ENCODE data around the gene PEX5.
"Not testable (repeated sequence)": the region's sequence is repeated elsewhere in the genome, so short reads cannot be mapped to it uniquely, and the experiment has no call there.

PEX5 gene

DNA sequence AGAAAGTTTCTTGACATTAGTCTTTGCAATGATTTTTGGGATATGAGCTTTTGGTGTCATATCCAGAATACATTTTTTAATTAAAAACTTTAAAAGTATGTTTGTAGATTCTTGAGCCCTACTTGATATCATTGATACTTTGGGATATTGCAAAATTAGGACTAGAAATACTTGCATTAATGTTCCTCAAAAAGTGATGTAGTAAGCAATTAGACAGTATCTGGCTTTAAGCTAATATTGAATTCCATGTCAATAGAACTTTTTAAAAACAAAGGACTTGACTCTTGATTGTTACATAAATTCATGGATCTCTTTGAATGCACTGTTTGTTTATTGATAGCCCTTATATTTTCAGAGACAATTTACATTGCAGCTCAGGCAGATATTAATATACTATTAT, 15.6 kb downstream of the PEX5 start:
- Histone ChIP-seq H3K4me3 (ENCODE audit: low read length) (no peak overlapping the region), H3K36me3 (ENCODE audit: control insufficient read depth, insufficient read depth, low read length) (peaks cover 18% of the 10 kb centered on the region), H3K27me3 (ENCODE audit: control insufficient read depth, insufficient read depth, low read length) (no peaks in the 10 kb centered on the region), H3K9me3 (ENCODE audit: control insufficient read depth, low read length) (no peaks in the 10 kb centered on the region), H3K9ac (ENCODE audit: low read length) (no peak overlapping the region), H3K4me1 (ENCODE audit: control insufficient read depth, insufficient read depth, low read length) (no peaks in the 10 kb centered on the region)

DNA sequence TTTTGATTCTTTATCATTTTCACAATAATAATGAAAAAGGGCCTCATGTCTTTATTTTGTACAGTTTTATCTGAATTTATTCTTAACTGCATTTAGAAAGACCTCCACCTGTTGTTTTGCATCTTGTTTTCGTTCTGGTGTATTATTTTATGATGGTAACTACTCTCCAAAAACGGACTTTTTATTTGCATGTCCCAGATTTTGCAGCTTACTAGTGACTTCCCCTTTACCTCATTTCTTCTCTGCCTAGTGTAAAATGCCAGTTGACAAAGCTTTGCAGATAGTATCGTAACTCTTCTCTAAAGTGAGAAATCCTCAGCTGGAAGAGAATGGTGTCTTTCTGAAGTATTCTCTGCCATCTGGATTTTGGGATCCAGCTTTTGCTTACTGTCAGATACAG, 17.2 kb downstream of the PEX5 start:
- Histone ChIP-seq H3K4me3 (ENCODE audit: low read length) (no peak overlapping the region), H3K9ac (ENCODE audit: low read length) (no peak overlapping the region), H3K27me3 (ENCODE audit: control insufficient read depth, insufficient read depth, low read length) (no peaks in the 10 kb centered on the region), H3K9me3 (ENCODE audit: control insufficient read depth, low read length) (no peaks in the 10 kb centered on the region), H3K36me3 (ENCODE audit: control insufficient read depth, insufficient read depth, low read length) (peaks cover 18% of the 10 kb centered on the region), H3K4me1 (ENCODE audit: control insufficient read depth, insufficient read depth, low read length) (no peaks in the 10 kb centered on the region)

DNA sequence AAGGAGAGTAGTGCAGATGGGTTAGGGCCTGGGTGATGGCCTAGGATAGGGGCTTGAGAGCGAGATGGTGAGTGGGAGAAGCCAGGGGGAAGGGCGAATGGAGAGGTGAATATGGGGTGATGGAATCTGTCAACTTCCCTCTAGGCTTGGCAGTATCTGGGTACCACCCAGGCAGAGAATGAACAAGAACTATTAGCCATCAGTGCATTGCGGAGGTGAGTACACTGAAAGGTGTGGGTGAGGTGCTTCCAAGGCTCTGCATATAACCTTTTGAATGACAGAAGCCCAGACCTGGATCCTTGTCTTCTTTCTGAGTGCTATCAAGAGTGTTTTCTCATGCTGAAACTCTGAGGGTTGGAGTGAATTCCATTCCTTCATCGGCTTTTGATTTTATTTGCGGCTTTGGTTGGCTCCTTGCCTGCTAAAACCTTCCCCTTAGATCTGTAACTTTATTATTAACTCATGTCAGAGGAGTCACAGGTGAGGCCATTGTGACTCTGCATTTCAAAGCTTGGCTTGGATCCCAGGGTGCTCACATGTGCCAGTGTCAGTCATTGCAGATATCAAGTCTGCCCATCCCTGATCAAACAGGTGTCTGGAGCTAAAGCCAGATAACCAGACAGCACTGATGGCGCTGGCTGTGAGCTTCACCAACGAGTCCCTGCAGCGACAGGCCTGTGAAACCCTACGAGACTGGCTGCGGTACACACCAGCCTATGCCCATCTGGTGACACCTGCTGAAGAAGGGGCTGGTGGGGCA, 18.6 kb downstream of the PEX5 start:
- no peaks in the 10 kb centered on the region for H3K9me3 ChIP-seq (ENCODE audit: control insufficient read depth, low read length)
- no peak overlapping the region for H3K4me3 ChIP-seq (ENCODE audit: low read length)
- H3K4me1 ChIP-seq (ENCODE audit: control insufficient read depth, insufficient read depth, low read length), result no peaks in the 10 kb centered on the region
- no peak overlapping the region for H3K9ac ChIP-seq (ENCODE audit: low read length)
- H3K36me3 ChIP-seq (ENCODE audit: control insufficient read depth, insufficient read depth, low read length), result peaks cover 18% of the 10 kb centered on the region
- no peaks in the 10 kb centered on the region for H3K27me3 ChIP-seq (ENCODE audit: control insufficient read depth, insufficient read depth, low read length)

DNA sequence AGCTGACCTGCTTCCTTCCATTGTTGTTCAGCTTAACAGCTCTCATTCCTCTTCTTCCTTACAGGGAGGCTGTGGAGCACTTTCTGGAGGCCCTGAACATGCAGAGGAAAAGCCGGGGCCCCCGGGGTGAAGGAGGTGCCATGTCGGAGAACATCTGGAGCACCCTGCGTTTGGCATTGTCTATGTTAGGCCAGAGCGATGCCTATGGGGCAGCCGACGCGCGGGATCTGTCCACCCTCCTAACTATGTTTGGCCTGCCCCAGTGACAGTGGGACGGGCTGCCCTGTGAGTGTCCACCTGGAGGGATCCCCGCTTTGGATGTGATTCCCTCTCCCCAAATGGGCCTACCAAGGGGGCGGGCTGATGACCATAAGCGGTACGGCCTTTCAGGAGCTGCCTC, 20.5 kb downstream of the PEX5 start:
- Histone ChIP-seq H3K36me3 (ENCODE audit: control insufficient read depth, insufficient read depth, low read length) (peaks cover 18% of the 10 kb centered on the region), H3K9me3 (ENCODE audit: control insufficient read depth, low read length) (no peaks in the 10 kb centered on the region), H3K4me1 (ENCODE audit: control insufficient read depth, insufficient read depth, low read length) (no peaks in the 10 kb centered on the region)

DNA sequence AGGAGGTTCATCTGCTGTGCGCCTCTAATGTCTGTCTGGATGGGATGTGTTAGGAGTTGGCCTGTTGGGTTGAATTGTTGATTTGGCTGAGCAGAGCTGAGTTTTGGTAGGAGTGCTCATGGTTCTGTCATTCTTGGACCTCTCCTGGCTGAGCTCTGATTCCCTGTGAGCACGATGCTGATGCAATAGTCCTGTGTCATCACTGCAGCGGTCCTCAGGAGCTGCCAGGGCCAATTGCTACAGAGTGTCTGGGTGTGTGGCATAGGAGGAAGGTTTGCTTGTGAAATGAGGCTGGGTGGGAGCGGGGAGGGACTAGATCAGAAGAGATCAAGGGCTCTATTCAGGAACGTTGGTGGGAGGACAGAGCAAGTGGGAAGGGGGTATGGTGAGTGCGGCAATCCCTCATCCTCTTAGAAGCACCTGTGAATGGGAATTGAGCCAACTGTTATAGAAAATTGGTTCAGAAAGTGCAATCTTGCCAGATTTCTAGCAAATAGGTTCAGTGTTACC, 21.2 kb downstream of the PEX5 start:
- H3K4me3 ChIP-seq (ENCODE audit: low read length), result no peak overlapping the region
- no peaks in the 10 kb centered on the region for H3K27me3 ChIP-seq (ENCODE audit: control insufficient read depth, insufficient read depth, low read length)
- H3K36me3 ChIP-seq (ENCODE audit: control insufficient read depth, insufficient read depth, low read length), result peaks cover 18% of the 10 kb centered on the region
- no peaks in the 10 kb centered on the region for H3K4me1 ChIP-seq (ENCODE audit: control insufficient read depth, insufficient read depth, low read length)
- H3K9me3 ChIP-seq (ENCODE audit: control insufficient read depth, low read length), result no peaks in the 10 kb centered on the region
- no peak overlapping the region for H3K9ac ChIP-seq (ENCODE audit: low read length)

More for the DNA sequence above, 20.5 kb downstream of the PEX5 start:
- Histone ChIP-seq H3K4me3 (ENCODE audit: low read length) (no peak overlapping the region), H3K27me3 (ENCODE audit: control insufficient read depth, insufficient read depth, low read length) (no peaks in the 10 kb centered on the region), H3K9ac (ENCODE audit: low read length) (no peak overlapping the region)

DNA sequence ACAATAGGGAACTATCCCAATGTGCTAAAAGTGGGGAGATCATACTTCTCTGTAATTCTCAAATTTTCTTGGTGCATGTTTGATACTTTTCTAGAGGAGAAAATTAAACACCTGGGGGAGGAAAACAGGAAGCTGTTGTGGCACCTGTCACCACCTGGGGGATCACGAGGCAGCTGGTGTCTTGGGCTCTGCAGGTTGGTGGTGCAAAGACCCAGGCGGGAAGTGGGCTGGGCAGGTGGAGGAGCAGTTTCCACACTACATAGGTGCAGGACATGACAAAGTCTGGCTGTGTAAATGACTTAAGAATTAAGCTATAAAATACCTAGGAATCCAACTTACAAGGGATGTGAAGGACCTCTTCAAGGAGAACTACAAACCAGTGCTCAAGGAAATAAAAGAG, 23.2 kb downstream of the PEX5 start:
- no peaks in the 10 kb centered on the region for H3K27me3 ChIP-seq (ENCODE audit: control insufficient read depth, insufficient read depth, low read length)
- H3K4me3 ChIP-seq (ENCODE audit: low read length), result no peak overlapping the region
- no peaks in the 10 kb centered on the region for H3K9me3 ChIP-seq (ENCODE audit: control insufficient read depth, low read length)
- H3K9ac ChIP-seq (ENCODE audit: low read length), result no peak overlapping the region
- peaks cover 16% of the 10 kb centered on the region for H3K36me3 ChIP-seq (ENCODE audit: control insufficient read depth, insufficient read depth, low read length)
- H3K4me1 ChIP-seq (ENCODE audit: control insufficient read depth, insufficient read depth, low read length), result no peaks in the 10 kb centered on the region

DNA sequence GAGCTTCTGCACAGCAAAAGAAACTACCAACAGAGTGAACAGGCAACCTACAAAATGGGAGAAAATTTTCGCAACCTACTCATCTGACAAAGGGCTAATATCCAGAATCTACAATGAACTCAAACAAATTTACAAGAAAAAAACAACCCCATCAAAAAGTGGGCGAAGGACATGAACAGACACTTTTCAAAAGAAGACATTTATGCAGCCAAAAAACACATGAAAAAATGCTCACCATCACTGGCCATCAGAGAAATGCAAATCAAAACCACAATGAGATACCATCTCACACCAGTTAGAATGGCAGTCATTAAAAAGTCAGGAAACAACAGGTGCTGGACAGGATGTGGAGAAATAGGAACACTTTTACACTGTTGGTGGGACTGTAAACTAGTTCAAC, 24.3 kb downstream of the PEX5 start:
- H3K27me3 ChIP-seq (ENCODE audit: control insufficient read depth, insufficient read depth, low read length); H3K9me3 ChIP-seq (ENCODE audit: control insufficient read depth, low read length); H3K9ac ChIP-seq (ENCODE audit: low read length): not testable (repeated sequence)

DNA sequence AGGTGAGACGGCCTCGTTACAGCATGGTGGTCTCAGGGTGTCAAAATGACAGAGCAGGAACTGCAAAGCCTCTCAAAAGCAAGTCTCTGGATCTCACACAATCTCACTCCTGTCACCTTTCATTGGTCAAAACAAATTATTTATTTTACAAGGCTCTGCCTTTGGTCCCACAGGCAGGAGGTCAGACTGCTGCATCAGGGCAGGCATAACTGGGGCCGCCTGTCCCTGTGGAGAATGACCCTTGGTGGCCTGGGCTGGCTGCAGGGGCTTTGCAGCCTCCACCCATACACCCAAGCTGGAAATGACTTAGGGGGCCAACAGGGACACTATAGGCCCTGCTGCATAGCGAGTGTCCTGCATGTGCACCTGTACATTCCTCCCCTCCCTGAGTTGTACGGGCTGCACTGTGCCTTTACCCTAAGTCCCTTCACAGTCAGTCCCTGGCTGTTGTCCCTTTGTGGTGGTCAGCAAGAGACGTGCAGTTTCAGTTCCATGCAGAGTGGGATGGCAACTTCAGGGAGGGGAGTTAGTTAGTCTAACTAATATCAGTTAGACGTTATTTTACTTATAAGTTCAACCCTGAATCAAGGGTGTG, 28.1 kb downstream of the PEX5 start:
- H3K9ac ChIP-seq (ENCODE audit: low read length), result no peak overlapping the region
- no peak overlapping the region for H3K4me3 ChIP-seq (ENCODE audit: low read length)
- H3K9me3 ChIP-seq (ENCODE audit: control insufficient read depth, low read length), result no peaks in the 10 kb centered on the region
- no peaks in the 10 kb centered on the region for H3K27me3 ChIP-seq (ENCODE audit: control insufficient read depth, insufficient read depth, low read length)
- H3K4me1 ChIP-seq (ENCODE audit: control insufficient read depth, insufficient read depth, low read length), result no peaks in the 10 kb centered on the region
- no peaks in the 10 kb centered on the region for H3K36me3 ChIP-seq (ENCODE audit: control insufficient read depth, insufficient read depth, low read length)

More for the DNA sequence above, 24.3 kb downstream of the PEX5 start:
- H3K4me3 ChIP-seq (ENCODE audit: low read length); H3K36me3 ChIP-seq (ENCODE audit: control insufficient read depth, insufficient read depth, low read length); H3K4me1 ChIP-seq (ENCODE audit: control insufficient read depth, insufficient read depth, low read length): not testable (repeated sequence)

DNA sequence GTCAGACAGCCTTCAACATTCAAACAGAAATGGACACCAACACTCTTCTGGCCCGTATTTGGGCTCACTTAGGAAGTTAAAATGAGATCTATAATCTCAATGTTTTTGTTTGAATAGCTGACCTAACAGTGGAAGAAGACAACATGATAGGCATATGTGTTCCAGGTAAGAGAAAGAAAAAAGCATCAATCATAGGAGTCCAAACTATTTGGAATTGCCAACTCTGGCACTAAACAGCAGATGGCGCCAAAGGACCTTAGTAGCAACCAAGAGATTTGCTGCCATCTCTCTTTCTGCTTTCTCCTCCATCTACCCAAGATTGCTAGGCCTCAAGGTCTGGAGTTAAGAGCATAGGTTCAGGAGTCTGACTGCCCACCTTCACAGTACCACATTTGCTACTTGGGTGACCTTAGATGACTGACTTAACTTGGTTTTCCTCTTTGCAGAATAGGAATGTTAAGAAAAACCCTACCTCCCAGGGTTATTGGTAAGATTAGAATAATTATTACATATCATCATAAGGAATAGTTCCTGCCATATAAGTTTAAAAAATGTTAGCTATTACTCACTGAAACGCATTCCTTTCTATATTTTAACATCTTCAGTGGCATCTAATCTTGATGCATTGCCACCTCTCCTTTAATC, 30.2 kb downstream of the PEX5 start:
- H3K36me3 ChIP-seq (ENCODE audit: control insufficient read depth, insufficient read depth, low read length), result no peaks in the 10 kb centered on the region
- no peak overlapping the region for H3K9ac ChIP-seq (ENCODE audit: low read length)
- no peaks in the 10 kb centered on the region for H3K9me3 ChIP-seq (ENCODE audit: control insufficient read depth, low read length)
- H3K27me3 ChIP-seq (ENCODE audit: control insufficient read depth, insufficient read depth, low read length), result no peaks in the 10 kb centered on the region
- H3K4me1 ChIP-seq (ENCODE audit: control insufficient read depth, insufficient read depth, low read length), result no peaks in the 10 kb centered on the region
- no peak overlapping the region for H3K4me3 ChIP-seq (ENCODE audit: low read length)

DNA sequence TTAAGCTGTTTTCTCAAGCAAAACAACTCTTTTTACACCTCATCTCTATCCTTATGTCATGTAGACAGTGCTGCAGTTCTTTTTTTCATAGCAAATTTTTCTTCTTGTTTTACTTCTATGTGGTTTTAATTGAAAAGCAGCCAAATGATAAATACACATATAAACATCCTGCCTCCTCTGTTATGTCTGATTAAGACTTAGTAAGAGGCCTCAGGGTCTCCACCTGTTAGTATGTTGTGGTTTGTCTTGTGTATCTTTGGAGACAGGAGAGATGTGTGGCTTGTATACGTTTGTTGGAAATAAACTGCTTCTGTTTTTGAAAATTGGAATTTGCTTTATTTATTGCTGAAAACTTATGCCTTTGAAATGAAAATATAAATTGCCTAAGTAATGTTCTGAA, 32.0 kb downstream of the PEX5 start:
- Histone ChIP-seq H3K4me1 (ENCODE audit: control insufficient read depth, insufficient read depth, low read length) (no peaks in the 10 kb centered on the region), H3K9ac (ENCODE audit: low read length) (no peak overlapping the region), H3K27me3 (ENCODE audit: control insufficient read depth, insufficient read depth, low read length) (no peaks in the 10 kb centered on the region), H3K4me3 (ENCODE audit: low read length) (no peak overlapping the region), H3K9me3 (ENCODE audit: control insufficient read depth, low read length) (no peaks in the 10 kb centered on the region), H3K36me3 (ENCODE audit: control insufficient read depth, insufficient read depth, low read length) (no peaks in the 10 kb centered on the region)

DNA sequence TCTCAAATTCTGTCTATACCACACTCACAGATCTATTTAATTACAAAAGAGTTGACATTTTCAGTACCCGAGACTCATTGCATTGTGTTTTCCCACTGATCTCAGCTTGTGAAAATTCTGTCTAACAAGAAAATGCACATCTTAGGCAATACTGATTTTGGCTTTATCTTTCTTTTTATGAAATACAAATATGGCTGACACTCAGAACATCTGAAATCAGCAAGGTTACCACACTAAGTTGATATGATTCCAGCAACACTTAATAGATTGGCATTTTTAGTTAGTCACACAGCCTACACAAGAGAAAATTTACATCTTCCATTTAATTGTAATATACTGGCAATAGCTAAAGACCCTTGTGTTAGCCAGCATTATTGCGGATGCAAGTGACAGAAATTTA, 40.3 kb downstream of the PEX5 start:
- H3K4me1 ChIP-seq (ENCODE audit: control insufficient read depth, insufficient read depth, low read length), result no peaks in the 10 kb centered on the region
- no peaks in the 10 kb centered on the region for H3K36me3 ChIP-seq (ENCODE audit: control insufficient read depth, insufficient read depth, low read length)
- no peak overlapping the region for H3K4me3 ChIP-seq (ENCODE audit: low read length)
- no peak overlapping the region for H3K9ac ChIP-seq (ENCODE audit: low read length)
- no peaks in the 10 kb centered on the region for H3K27me3 ChIP-seq (ENCODE audit: control insufficient read depth, insufficient read depth, low read length)
- H3K9me3 ChIP-seq (ENCODE audit: control insufficient read depth, low read length), result no peaks in the 10 kb centered on the region

DNA sequence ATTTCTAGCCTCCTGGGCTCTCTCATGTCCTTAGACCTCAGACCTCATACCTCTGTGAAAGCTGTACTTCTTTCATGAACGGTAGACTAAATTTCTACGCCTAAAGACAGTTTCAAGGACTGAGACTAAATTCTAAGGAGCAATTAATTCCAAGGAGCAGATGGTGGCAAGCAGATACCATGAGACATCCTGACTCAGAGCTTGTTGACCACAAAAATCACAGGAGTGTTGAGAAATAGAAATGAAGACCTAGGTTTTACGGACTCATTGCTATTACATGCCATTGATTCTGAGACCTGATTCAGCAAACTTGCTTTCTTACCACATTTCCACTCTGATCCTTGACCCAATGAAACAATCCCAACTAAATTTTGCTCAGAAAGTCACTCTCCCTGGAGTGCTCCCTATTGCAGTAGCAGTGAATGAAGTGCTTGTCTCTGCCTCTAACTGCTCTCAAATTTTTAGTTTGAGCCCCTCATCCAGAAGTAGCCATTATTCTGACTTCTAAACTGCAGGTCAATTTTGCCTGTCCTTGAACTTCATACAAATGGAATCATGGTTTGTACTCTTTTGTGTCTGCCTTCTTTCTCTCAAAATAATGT, 52.0 kb downstream of the PEX5 start:
- no peaks in the 10 kb centered on the region for H3K9me3 ChIP-seq (ENCODE audit: control insufficient read depth, low read length)
- H3K4me1 ChIP-seq (ENCODE audit: control insufficient read depth, insufficient read depth, low read length), result no peaks in the 10 kb centered on the region
- no peaks in the 10 kb centered on the region for H3K27me3 ChIP-seq (ENCODE audit: control insufficient read depth, insufficient read depth, low read length)
- no peak overlapping the region for H3K9ac ChIP-seq (ENCODE audit: low read length)
- no peak overlapping the region for H3K4me3 ChIP-seq (ENCODE audit: low read length)
- H3K36me3 ChIP-seq (ENCODE audit: control insufficient read depth, insufficient read depth, low read length), result no peaks in the 10 kb centered on the region
